Measurements from ENCODE around the gene C17orf67. TPM values are rescaled to one million over a fixed set of nuclear protein-coding genes. Genes with fewer than 3 reads are reported as not detected.
A peak's percentile ranks its signal among the peaks of the same experiment; 100 is the strongest.

C17orf67 gene
- total and polyA plus RNA-seq, 4 donors = 0.19 to 1.4 (median 0.78) TPM

GRCh38 chr17:56866076-56866475 is 32.4 kb upstream of the C17orf67 start:
- Histone ChIP-seq H3K4me1 (ENCODE audit: control insufficient read depth in 4 of 4, insufficient read depth in 4 of 4, low read length in 3 of 4) (peaks cover 1 to 14% (median 12%) of the 10 kb centered on the region in 4 donors), H3K27ac (ENCODE audit: low read depth in 1 of 2, low read length in 2 of 2) (no peak overlapping the region), H3K9me3 (ENCODE audit: control insufficient read depth in 4 of 4, low read length in 3 of 4) (no peaks in the 10 kb centered on the region), H3K36me3 (ENCODE audit: control insufficient read depth in 4 of 4, insufficient read depth in 3 of 4, low read depth in 1 of 4, low read length in 3 of 4) (peaks cover 1 to 13% (median 7%) of the 10 kb centered on the region in 4 donors), H3K27me3 (ENCODE audit: control insufficient read depth in 4 of 4, insufficient read depth in 4 of 4, low read length in 3 of 4) (no peaks in the 10 kb centered on the region), H3K9ac (ENCODE audit: low read depth in 1 of 2, low read length in 2 of 2) (no peak overlapping the region), H3K4me3 (ENCODE audit: low read depth in 1 of 3, low read length in 3 of 3) (no peak overlapping the region)
- WGBS = 98% methylated on average over 5 of the region's 5 CpGs
- no peak for DNase-seq (ENCODE audit: low spot score)
- TF ChIP-seq RXRA (IDR thresholded peaks at IDR 0.05) = no peak

- no peaks in the 10 kb centered on the region for H3K27me3 ChIP-seq (ENCODE audit: control insufficient read depth in 4 of 4, insufficient read depth in 4 of 4, low read length in 3 of 4)
- no peak overlapping the region for H3K4me3 ChIP-seq (ENCODE audit: low read depth in 1 of 3, low read length in 3 of 3)
- TF ChIP-seq ZBTB33 (IDR thresholded peaks at IDR 0.05) (no peak), FOXA1 (IDR thresholded peaks at IDR 0.05) (no peak), HNF4A (conservative IDR thresholded peaks at IDR 0.05) (peak in 1 of 2 donors; percentile 51), GABPA (IDR thresholded peaks at IDR 0.05 in 1 of 2, conservative IDR thresholded peaks at IDR 0.05 in 1 of 2) (no peak), EGR1 (IDR thresholded peaks at IDR 0.05; ENCODE audit: low read depth in 2 of 2) (no peak), HNF4G (IDR thresholded peaks at IDR 0.05) (no peak), RAD21 (IDR thresholded peaks at IDR 0.05) (peak; percentile 40 to 52), TAF1 (conservative IDR thresholded peaks at IDR 0.05) (no peak), YY1 (IDR thresholded peaks at IDR 0.05) (no peak), FOXA2 (IDR thresholded peaks at IDR 0.05) (no peak), SP1 (IDR thresholded peaks at IDR 0.05) (no peak), REST (IDR thresholded peaks at IDR 0.05) (no peak), NR2F2 (IDR thresholded peaks at IDR 0.05) (peak; percentile 73), JUND (IDR thresholded peaks at IDR 0.05) (no peak), RXRA (IDR thresholded peaks at IDR 0.05) (peak; percentile 72 to 93), MAX (IDR thresholded peaks at IDR 0.05) (no peak)
- TF ChIP-seq, protein P1, sequence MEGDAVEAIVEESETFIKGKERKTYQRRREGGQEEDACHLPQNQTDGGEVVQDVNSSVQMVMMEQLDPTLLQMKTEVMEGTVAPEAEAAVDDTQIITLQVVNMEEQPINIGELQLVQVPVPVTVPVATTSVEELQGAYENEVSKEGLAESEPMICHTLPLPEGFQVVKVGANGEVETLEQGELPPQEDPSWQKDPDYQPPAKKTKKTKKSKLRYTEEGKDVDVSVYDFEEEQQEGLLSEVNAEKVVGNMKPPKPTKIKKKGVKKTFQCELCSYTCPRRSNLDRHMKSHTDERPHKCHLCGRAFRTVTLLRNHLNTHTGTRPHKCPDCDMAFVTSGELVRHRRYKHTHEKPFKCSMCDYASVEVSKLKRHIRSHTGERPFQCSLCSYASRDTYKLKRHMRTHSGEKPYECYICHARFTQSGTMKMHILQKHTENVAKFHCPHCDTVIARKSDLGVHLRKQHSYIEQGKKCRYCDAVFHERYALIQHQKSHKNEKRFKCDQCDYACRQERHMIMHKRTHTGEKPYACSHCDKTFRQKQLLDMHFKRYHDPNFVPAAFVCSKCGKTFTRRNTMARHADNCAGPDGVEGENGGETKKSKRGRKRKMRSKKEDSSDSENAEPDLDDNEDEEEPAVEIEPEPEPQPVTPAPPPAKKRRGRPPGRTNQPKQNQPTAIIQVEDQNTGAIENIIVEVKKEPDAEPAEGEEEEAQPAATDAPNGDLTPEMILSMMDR (IDR thresholded peaks at IDR 0.05; ENCODE audit: low read depth, low read length, missing input control) = no peak
- TF ChIP-seq, protein P2, sequence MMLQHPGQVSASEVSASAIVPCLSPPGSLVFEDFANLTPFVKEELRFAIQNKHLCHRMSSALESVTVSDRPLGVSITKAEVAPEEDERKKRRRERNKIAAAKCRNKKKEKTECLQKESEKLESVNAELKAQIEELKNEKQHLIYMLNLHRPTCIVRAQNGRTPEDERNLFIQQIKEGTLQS (IDR thresholded peaks at IDR 0.05) = no peak
- peaks cover 1 to 13% (median 7%) of the 10 kb centered on the region in 4 donors for H3K36me3 ChIP-seq (ENCODE audit: control insufficient read depth in 4 of 4, insufficient read depth in 3 of 4, low read depth in 1 of 4, low read length in 3 of 4)
- peaks cover 1 to 14% (median 12%) of the 10 kb centered on the region in 4 donors for H3K4me1 ChIP-seq (ENCODE audit: control insufficient read depth in 4 of 4, insufficient read depth in 4 of 4, low read length in 3 of 4)
- 26% methylated on average over 3 of the region's 3 CpGs for whole genome bisulfite sequencing
- no peaks in the 10 kb centered on the region for H3K9me3 ChIP-seq (ENCODE audit: control insufficient read depth in 4 of 4, low read length in 3 of 4)
- H3K9ac ChIP-seq (ENCODE audit: low read depth in 1 of 2, low read length in 2 of 2) = no peak overlapping the region
- peak overlapping the region in 1 of 2 donors; percentile 12 for H3K27ac ChIP-seq (ENCODE audit: low read depth in 1 of 2, low read length in 2 of 2)
- no peak for DNase-seq (ENCODE audit: low spot score)
These were observed 30.3 kb upstream of the C17orf67 start for GRCh38 chr17:56863974-56864373.
